Astrocyte (in vitro differentiated cells and primary cell): ENCODE data around the gene SPC25. TPM values are rescaled to one million over a fixed set of nuclear protein-coding genes. Genes with fewer than 3 reads are reported as not detected.

Source experiments
- DNase-seq: peaks from one replicate; pipeline ENCODE4 v3.0.0-alpha.2; 2010; ENCODE audit warnings: low read depth
- FAIRE-seq: peaks from 2 replicates; lab custom pipeline; 2011; peaks lifted over from hg19 to GRCh38; lab: Jason Lieb, UNC
- H2AFZ ChIP-seq: 2 replicates; pipeline ENCODE4 v1.6.0; 2012; ENCODE audit warnings: low read depth, low read length, inconsistent platforms
- H3K27ac ChIP-seq: 2 replicates; pipeline ENCODE4 v1.5.1; 2011; ENCODE audit warnings: low read depth, low read length, inconsistent platforms
- H3K27me3 ChIP-seq: 2 replicates; pipeline ENCODE4 v1.6.0; 2011; ENCODE audit warnings: low read length, inconsistent platforms; ENCODE audit not compliant: insufficient read depth
- H3K36me3 ChIP-seq: 2 replicates; pipeline ENCODE4 v1.5.1; 2011; ENCODE audit warnings: low read length, inconsistent platforms; ENCODE audit not compliant: insufficient read depth
- H3K4me1 ChIP-seq: 2 replicates; pipeline ENCODE4 v1.5.1; 2011; ENCODE audit warnings: low read length, inconsistent platforms; ENCODE audit not compliant: insufficient read depth
- H3K4me2 ChIP-seq: 2 replicates; pipeline ENCODE4 v1.6.0; 2012; ENCODE audit warnings: low read length, inconsistent platforms
- H3K4me3 ChIP-seq: 2 replicates; pipeline ENCODE4 v1.5.1; 2011; ENCODE audit warnings: low read depth, mild to moderate bottlenecking, low read length, inconsistent platforms; ENCODE audit not compliant: insufficient read depth
- H3K79me2 ChIP-seq: 2 replicates; pipeline ENCODE4 v1.6.0; 2012; ENCODE audit warnings: mild to moderate bottlenecking, low read length, inconsistent platforms; ENCODE audit not compliant: insufficient read depth
- H3K9ac ChIP-seq: 2 replicates; pipeline ENCODE4 v1.6.0; 2012; ENCODE audit warnings: mild to moderate bottlenecking, low read length, inconsistent platforms
- H3K9me3 ChIP-seq: 2 replicates; pipeline ENCODE4 v1.5.1; 2012; ENCODE audit warnings: low read depth, mild to moderate bottlenecking, low read length, inconsistent platforms; ENCODE audit not compliant: insufficient read depth
- H4K20me1 ChIP-seq: 2 replicates; pipeline ENCODE4 v1.6.0; 2012; ENCODE audit warnings: low read length, inconsistent platforms; ENCODE audit not compliant: insufficient read depth
- H3K27ac Mint-ChIP-seq: one replicate; pipeline ENCODE4 v1.8.0; 2021; ENCODE audit warnings: mild to moderate bottlenecking, mixed read lengths; ENCODE audit not compliant: unreplicated experiment
- H3K27me3 Mint-ChIP-seq: one replicate; pipeline ENCODE4 v1.8.0; 2021; ENCODE audit warnings: low read depth, mixed read lengths; ENCODE audit not compliant: unreplicated experiment
- H3K36me3 Mint-ChIP-seq: one replicate; pipeline ENCODE4 v1.8.0; 2021; ENCODE audit warnings: low read depth, mixed read lengths; ENCODE audit not compliant: unreplicated experiment
- H3K4me1 Mint-ChIP-seq: one replicate; pipeline ENCODE4 v1.8.0; 2021; ENCODE audit warnings: low read depth, mixed read lengths; ENCODE audit not compliant: unreplicated experiment
- H3K4me3 Mint-ChIP-seq: one replicate; pipeline ENCODE4 v1.8.0; 2021; ENCODE audit warnings: mild to moderate bottlenecking, moderate library complexity, mixed read lengths; ENCODE audit not compliant: unreplicated experiment
- H3K9me3 Mint-ChIP-seq: one replicate; pipeline ENCODE4 v1.8.0; 2021; ENCODE audit warnings: mild to moderate bottlenecking, mixed read lengths; ENCODE audit not compliant: unreplicated experiment
- EZH2 ChIP-seq: IDR thresholded peaks from 2 replicates; pipeline ENCODE4 v1.6.1; 2012; ENCODE audit warnings: mild to moderate bottlenecking, low read length, inconsistent platforms; ENCODE audit not compliant: insufficient read depth
- total RNA-seq: library from RNA; stranded (reverse); gene quantifications from 2 replicates; pipeline ENCODE4 v1.2.1, GENCODE V29; 2021
- TF ChIP-seq, protein P1 (sequence below): IDR thresholded peaks from 2 replicates; pipeline ENCODE4 v1.5.1; 2011; ENCODE audit warnings: low read depth, mild to moderate bottlenecking, inconsistent platforms, low read length, moderate library complexity; ENCODE audit not compliant: insufficient read depth

The SPC25 gene
- total RNA-seq, 1 donor from 2014 or later: 1.6 TPM

DNA sequence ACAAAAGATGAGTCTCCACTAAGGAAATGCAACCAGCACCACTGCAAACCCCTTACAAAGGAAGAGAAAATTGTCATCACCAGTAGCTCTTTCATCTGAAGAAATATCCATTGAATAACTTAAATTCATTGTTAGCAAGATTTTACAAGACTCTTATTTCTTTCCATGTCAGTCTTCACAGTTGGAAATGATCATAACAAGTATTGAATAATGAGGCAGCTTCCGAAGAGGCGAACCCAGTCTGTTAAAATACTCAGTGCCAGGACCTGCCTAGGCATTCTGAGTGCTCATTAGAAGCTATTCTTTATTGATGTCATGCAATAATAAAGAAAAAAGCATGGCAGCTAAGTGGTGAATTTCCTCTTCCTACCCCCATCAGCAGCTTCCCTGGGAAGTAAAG, 54.3 kb downstream of the SPC25 start:
- Mint-ChIP-seq H3K36me3 (no peaks in the 10 kb centered on the region), H3K9me3 (peaks cover 2% of the 10 kb centered on the region), H3K4me1 (no peaks in the 10 kb centered on the region), H3K27me3 (peaks cover 4% of the 10 kb centered on the region), H3K27ac (no peak overlapping the region), H3K4me3 (no peak overlapping the region)
- Histone ChIP-seq H3K4me1 (no peaks in the 10 kb centered on the region), H3K9me3 (no peaks in the 10 kb centered on the region), H3K4me3 (no peak overlapping the region), H3K9ac (no peak overlapping the region), H3K4me2 (no peak overlapping the region), H3K27me3 (no peaks in the 10 kb centered on the region), H3K36me3 (no peaks in the 10 kb centered on the region), H3K27ac (no peak overlapping the region), H3K79me2 (no peaks in the 10 kb centered on the region), H4K20me1 (no peaks in the 10 kb centered on the region), H2AFZ (no peak overlapping the region)
- DNase-seq (no peak), FAIRE-seq (no peak)
- TF ChIP-seq, protein P1, sequence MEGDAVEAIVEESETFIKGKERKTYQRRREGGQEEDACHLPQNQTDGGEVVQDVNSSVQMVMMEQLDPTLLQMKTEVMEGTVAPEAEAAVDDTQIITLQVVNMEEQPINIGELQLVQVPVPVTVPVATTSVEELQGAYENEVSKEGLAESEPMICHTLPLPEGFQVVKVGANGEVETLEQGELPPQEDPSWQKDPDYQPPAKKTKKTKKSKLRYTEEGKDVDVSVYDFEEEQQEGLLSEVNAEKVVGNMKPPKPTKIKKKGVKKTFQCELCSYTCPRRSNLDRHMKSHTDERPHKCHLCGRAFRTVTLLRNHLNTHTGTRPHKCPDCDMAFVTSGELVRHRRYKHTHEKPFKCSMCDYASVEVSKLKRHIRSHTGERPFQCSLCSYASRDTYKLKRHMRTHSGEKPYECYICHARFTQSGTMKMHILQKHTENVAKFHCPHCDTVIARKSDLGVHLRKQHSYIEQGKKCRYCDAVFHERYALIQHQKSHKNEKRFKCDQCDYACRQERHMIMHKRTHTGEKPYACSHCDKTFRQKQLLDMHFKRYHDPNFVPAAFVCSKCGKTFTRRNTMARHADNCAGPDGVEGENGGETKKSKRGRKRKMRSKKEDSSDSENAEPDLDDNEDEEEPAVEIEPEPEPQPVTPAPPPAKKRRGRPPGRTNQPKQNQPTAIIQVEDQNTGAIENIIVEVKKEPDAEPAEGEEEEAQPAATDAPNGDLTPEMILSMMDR: no peak
- TF ChIP-seq EZH2: no peak

DNA sequence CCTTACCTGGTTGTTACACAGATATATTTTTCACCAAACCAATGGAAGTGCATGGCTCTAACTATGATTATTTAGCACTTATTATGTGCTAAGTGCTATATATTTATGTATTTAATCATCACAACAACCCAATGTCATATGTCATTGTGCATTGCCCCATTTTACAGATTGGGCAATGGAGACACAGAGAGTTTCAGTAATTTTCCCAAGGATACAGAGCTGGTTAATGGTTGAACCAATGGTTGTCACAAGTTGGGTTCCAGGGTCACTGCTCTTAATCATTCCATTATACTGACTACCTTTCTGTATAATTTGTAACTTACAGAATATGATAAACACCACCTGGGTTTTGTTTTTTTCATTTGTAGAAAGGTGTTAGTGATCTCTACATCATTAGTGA, 58.6 kb downstream of the SPC25 start:
- Histone ChIP-seq H3K4me3 (no peak overlapping the region), H3K9ac (no peak overlapping the region), H3K4me1 (no peaks in the 10 kb centered on the region), H3K79me2 (no peaks in the 10 kb centered on the region), H3K27ac (no peak overlapping the region), H3K4me2 (no peak overlapping the region), H3K27me3 (no peaks in the 10 kb centered on the region), H3K36me3 (no peaks in the 10 kb centered on the region), H2AFZ (no peak overlapping the region), H4K20me1 (no peaks in the 10 kb centered on the region), H3K9me3 (no peaks in the 10 kb centered on the region)
- FAIRE-seq (no peak), DNase-seq (no peak)
- peaks cover 3% of the 10 kb centered on the region for H3K27me3 Mint-ChIP-seq
- no peak overlapping the region for H3K27ac Mint-ChIP-seq
- no peak overlapping the region for H3K4me3 Mint-ChIP-seq
- H3K4me1 Mint-ChIP-seq: no peaks in the 10 kb centered on the region
- TF ChIP-seq, protein P1: no peak
- TF ChIP-seq EZH2: no peak
- H3K36me3 Mint-ChIP-seq: peaks cover 2% of the 10 kb centered on the region
- peaks cover 4% of the 10 kb centered on the region for H3K9me3 Mint-ChIP-seq

DNA sequence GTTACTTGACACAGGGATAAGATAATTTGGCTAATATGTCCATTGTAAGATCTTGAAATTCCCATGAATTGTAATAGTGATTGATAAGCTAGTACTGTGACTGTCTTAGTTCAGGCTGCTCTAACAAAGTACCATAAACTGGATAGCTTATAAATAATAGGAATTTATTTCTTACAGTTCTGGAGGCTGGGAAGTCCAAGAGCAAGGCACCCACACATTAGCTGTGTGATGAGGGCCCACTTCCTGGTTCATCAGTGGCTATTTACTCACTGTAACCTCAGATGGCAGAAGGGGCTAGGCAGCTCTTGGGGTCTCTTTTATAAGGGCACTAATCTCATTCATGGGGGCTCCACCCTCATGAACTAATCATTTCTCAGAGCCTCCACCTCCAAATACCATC, 59.3 kb downstream of the SPC25 start:
- FAIRE-seq: no peak
- Histone ChIP-seq H3K4me2 (no peak overlapping the region), H2AFZ (no peak overlapping the region), H3K36me3 (no peaks in the 10 kb centered on the region), H4K20me1 (no peaks in the 10 kb centered on the region), H3K9ac (no peak overlapping the region), H3K27ac (no peak overlapping the region), H3K27me3 (no peaks in the 10 kb centered on the region), H3K4me3 (no peak overlapping the region), H3K4me1 (no peaks in the 10 kb centered on the region), H3K79me2 (no peaks in the 10 kb centered on the region), H3K9me3 (no peaks in the 10 kb centered on the region)
- H3K36me3 Mint-ChIP-seq: peaks cover 2% of the 10 kb centered on the region
- H3K27ac Mint-ChIP-seq: no peak overlapping the region
- DNase-seq: no peak
- TF ChIP-seq, protein P1: no peak
- no peak for TF ChIP-seq EZH2
- peaks cover 2% of the 10 kb centered on the region for H3K27me3 Mint-ChIP-seq
- no peaks in the 10 kb centered on the region for H3K4me1 Mint-ChIP-seq
- H3K9me3 Mint-ChIP-seq: peaks cover 4% of the 10 kb centered on the region
- H3K4me3 Mint-ChIP-seq: no peak overlapping the region
